ENCODE results near the gene MAP3K5.

The MAP3K5 gene

DNA sequence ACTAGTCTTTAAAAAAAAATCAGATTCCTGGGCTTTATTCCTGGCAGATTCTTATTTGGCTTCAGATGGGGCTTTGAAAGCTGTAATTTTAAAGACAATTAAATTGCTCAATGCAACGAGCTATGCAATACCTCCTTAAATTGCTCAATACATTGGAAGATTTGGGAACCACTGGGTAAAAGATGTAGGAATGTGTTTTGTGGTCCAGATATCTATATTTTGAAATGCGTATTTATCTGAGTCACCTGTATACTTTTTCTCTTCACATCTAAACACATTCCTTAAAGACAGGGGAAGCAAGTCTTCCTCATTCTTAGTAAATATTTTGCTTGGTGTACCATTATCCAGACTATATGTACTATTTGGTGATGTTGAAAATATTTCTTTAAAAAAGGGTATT is 212.5 kb downstream of the MAP3K5 start:
- no peak for DNase-seq (ENCODE audit: low read depth in 2 of 2)

DNA sequence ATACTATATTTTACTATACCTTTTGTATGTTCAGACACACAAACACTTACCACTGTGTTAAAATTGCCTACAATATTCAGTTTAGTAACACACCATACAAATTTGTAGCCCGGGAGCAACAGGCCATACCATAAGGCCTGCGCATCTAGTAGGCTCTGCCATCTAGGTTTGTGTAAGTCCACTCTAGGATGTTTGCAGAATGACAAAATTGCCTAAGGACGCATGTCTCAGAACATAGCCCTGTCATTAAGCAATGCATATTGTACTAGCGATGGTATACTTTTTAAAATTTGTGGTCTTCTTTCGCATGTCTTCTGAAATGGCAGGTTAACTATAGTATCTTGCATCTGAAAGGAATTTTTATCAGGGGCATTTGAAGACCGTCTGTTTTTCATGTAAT is 215.5 kb downstream of the MAP3K5 start:
- DNase-seq (ENCODE audit: low read depth in 2 of 2): no peak

DNA sequence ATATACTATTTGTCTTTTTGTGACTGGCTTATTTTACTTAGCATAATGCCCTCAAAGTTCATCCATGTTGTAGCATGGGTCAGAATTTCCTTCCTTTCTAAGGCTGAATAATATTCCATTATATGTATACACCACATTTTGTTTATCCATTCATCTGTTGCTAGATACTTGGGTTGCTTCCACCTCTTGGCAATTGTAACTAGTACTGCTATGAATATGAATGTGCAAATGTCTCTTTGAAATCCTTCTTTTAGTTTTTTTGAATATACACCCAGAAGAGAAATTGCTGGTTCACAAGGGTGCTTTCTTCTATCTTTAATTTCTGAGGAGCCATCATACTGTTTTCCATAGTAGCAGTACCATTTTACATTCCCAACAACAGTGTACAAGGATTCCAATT is 220.8 kb downstream of the MAP3K5 start:
- DNase-seq (ENCODE audit: low read depth in 2 of 2): no peak

DNA sequence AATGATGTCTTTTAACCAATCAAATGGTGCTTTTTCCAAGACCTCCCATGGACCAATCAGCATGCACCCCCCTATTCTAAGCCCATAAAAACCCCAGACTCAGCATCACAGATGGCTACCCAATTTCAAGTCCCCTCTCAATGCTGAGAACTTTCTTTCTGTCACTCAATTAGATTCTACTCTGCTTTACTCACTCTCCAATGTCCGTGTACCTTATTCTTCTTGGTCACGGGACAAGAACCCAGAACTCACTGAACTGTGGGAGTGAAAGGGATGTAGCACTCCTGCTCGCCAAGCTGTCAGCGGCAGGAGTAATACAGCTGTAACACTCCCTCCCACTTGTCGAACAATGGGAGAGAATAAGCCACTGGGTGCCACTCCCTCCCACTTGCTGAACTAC is 221.2 kb downstream of the MAP3K5 start:
- no peak for DNase-seq (ENCODE audit: low read depth in 2 of 2)

DNA sequence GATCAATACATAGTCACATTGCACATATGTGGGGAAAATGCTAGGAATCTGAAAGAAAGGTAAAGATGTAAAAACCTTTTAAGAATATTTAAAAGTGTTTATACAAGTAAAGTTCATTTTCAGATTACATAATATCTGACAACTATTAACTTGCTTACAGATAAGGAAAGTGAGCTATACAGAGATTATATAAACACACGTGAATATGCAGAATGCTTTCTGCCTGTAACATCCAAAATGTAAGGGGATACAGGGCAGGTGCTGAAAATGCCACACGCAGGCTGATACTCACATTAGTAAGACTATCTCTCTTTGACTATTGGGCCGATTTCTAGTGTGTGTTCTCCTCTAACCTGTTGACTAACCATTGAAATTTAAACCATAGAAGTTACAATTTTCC is 224.1 kb downstream of the MAP3K5 start:
- no peak for DNase-seq (ENCODE audit: low read depth in 2 of 2)

DNA sequence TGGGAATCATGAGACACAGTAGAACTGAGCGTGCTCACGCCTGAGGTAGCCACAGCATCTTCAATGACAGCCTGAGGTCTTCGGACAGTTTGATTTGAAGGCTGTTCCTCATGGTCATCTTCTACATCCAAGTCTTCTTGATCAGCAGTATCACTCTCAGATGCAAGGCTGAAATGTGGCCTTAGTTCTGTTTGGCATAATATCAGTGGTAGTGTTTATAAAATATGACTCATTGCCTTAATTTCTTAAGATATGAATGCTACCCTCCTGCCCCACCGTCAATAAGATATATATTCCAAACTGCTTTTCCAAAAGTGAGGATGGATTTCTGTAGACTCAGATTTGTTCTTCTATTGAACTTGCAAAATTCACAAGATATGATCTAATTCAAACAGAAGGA is 224.6 kb downstream of the MAP3K5 start:
- DNase-seq (ENCODE audit: low read depth in 2 of 2): no peak

DNA sequence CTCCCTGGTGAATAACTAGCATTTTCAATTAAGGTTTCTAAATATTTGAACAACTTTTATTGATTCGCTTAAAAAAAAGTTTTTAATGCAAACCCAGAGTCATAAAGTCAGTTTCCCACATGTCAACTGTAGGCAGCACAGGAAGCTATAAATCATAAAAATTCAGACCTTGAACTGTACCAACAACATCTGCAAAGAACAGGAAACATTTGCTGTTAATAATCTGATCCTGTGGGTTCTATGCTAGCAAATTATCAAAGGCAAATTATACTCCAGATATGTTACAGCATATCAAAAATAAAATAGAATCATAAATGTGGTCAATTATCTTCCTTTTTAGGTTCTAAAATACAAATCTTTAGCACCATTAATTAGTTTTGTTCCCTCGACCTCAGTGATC is 225.4 kb downstream of the MAP3K5 start:
- no peak for DNase-seq (ENCODE audit: low read depth in 2 of 2)

DNA sequence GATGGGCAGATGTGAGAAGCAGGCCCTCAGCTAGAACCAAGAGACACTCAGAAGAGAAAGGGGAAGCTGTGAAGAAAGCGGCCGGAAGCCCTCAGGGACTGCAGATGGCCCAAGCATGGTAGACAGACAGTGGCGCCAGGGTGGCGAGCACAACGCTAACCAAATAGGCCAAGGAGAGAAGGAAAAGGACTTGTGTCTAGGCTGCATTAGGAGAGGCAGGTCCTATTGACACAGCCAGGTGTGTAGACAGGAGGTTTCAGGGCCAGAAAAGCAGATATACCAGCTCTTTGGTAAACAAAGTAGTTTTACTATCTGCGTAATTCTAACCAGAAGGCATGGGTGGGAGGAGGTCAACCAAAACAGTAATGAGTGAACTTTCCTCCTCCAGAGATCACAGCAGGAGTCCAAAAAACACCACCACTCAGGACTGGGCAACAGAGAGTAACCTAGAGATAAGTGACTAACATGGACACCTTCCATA is 226.2 kb downstream of the MAP3K5 start:
- DNase-seq (ENCODE audit: low read depth in 2 of 2): no peak

DNA sequence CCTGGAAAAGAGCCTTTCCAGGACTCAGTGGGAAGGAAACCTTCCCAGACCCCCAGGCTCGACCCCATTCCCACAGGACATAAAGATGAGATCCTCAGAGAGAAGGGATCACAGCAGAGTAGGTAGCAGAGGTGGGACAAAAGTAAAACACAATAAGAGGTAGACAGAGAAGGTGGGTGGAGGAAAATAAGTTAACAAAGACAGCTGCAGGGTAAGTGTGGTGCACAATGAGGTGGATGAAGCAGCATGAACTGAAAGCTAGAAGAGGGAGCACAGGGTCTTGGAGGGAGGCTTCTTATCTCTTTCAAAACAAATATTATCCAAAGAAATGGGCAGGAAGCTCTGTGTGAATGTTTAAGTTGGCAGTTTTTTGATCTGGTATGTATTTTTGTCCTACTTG is 228.1 kb downstream of the MAP3K5 start:
- no peak for DNase-seq (ENCODE audit: low read depth in 2 of 2)

DNA sequence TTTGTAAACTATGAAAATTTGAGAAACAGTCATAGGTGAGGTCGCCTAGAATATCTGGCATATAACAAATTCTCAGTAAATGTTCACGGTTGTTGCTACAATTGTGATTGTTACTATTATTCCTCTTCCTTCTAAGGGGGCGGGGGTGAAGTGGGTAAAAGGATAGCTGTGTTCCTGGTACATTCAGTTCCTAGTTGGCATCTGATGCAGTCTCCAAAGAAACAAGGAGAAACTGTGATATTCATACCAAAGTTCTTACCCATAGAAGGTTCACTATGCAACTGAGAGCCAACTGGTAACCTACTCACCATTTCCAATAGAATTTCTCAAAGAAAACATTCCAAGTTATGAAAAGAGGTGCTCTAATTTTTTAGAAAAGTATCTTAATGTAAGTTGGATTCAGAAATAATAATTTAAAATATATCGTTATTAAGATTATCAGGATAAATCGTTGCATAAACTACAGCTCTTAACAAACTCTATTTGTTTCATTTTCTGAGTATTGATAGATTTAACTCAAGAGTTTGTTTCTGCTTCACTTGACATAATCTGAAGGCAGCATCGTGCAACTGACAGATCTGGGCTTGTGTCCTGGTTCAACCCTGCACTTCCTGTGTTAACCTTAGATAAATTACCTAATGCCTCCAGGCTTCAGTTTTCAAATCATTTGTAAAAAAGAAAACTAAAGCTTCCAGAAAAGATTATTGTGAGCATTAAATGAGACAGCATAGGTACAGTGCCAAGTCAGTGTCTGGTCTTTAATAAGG is 228.7 kb downstream of the MAP3K5 start:
- DNase-seq (ENCODE audit: low read depth in 2 of 2): no peak

DNA sequence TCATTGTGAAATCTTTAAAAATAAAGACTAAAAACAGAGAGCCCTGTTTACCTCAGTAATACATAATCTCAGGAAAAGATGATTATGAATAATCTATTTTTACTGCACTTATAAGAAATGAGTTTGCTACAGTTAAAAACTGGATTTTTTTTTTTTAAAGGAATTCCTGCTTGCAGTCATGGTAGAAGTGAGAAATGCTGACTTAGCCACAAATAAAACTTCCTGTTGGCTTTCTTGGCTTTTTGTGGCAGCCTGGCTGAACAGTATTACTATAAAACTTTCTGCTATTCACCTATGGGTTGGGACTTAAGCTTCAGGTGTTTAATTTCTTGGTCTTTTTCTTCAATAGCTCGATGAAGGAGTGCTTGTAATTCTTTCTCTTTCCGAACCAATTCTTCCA is 230.1 kb downstream of the MAP3K5 start:
- no peak for DNase-seq (ENCODE audit: low read depth in 2 of 2)

DNA sequence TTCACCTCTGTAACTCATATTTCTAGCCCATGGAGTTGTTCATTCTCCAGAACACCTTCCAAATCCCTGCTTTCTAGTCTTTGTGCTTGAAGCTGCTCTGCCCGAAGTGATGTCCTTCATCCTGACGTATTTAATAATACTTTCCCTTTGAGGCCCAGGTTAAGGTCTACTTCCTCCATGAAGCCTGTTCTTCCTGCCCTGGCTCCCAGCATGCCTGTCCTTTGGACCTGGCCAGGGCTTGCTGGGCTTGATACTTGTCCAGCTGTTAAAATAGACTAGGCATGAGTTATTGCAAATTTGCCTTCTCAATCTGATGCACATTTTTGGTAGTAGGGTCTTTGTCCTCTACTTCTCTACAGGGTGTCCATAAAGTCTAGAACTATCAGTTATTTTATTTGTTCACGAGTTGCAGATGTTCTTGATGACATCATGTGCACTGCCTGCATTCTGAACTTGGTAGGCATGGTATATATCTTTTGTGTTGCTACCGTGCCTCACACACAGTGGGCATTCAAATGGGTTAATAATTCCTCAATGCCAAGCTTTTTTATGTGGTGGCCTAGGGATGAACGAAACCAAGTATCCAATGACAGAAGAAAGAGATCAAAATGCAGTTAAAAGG is 239.0 kb downstream of the MAP3K5 start:
- DNase-seq (ENCODE audit: low read depth in 2 of 2): no peak

DNA sequence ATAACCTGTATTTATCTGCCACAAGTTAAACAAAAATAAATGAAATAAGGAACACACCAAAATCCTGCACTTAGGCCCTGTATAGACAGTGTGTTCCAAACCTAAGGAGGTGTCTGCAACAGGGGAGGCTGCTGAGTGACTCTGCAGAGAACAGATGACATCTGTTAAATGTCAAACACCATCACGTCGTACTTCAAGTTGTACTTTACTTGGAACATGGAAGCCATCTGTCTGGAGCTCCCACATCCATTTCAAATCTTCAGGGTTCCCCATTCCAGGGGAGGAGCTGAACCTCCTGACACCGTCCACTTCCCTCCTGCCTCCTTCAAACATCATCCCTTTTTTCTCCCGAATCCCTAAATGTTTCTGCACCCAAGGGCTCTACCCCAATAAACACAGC is 240.2 kb downstream of the MAP3K5 start:
- no peak for DNase-seq (ENCODE audit: low read depth in 2 of 2)

DNA sequence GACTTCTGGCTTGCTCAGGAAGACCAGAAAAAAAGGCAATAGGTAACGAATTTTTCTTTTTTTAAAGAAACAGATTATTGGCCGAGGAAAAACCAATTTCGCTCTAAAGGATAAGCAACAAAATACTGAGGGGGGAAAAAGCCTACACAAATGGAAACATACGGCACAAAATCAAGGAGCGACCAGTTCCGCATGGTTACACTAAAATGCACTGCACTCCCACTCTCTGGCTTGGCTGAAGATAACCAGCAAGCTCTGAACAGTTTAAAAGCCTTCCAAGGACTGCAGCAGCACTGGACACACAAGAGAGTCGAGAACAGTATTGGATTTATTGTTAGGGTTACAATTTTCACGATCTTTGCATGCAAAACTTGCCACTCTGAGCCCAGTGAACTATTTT is 241.2 kb downstream of the MAP3K5 start:
- no peak for DNase-seq (ENCODE audit: low read depth in 2 of 2)

DNA sequence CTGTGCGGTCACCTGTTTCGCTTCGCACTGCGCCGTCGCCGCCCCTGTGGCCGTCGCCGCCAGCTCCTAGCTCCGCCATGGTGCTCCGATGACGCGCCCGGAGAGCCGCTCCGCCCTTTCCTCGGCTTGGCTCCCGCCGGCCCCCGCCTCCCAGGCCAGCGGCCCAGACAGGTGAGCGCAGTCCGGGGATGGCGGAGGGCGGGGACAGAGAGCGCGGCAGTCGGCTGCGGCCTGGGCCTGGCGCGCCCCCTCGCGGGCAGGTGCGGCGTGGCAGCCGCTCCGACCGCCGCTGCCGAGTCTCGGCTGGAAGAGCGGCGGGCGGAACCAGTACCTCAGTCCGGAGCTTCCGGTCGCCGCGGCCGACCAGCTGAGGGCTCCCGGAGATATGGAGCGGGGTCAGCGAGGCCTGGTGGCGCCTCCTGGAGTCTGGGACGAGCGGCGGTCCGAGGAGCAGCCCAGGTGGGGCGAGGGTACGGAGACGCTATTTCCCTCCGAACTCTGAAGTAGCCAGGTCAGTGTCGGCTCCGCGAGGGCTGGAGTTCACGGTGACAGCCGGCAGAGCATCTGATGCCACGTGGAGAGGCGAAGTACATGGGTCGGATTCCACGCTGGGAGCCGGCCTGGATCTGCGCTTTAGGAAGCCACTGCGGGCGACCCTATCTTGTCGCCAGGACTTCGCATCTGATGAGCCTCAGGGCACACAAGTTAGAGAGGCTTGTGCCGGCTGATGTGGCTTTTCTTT is 241.8 kb downstream of the MAP3K5 start, which contains the start of gene MAP7:
Gene MAP7, minus strand, starts transcription at position 93 of the 742 bp plus-strand sequence. Its CDS starts 14 bp downstream, at position 79.
- DNase-seq (ENCODE audit: low read depth in 2 of 2): peak; percentile 34 to 51

DNA sequence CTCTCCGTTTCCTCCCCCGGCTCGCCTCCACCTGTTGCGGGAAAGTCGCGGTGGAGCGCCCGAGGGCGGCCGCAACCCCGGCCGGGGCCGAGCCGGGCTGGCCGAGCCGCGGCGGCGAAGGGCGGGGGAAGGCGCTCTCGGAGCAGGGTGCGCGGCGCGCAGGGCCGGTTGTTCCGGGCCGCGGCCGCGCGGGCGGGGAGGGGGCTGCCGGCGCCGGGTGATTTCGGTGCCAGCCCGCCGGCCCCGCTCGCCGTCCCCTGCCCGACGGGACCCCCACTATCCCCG is 242.3 kb downstream of the MAP3K5 start:
- DNase-seq (ENCODE audit: low read depth in 2 of 2): peak in 1 of 2 donors; percentile 12

DNA sequence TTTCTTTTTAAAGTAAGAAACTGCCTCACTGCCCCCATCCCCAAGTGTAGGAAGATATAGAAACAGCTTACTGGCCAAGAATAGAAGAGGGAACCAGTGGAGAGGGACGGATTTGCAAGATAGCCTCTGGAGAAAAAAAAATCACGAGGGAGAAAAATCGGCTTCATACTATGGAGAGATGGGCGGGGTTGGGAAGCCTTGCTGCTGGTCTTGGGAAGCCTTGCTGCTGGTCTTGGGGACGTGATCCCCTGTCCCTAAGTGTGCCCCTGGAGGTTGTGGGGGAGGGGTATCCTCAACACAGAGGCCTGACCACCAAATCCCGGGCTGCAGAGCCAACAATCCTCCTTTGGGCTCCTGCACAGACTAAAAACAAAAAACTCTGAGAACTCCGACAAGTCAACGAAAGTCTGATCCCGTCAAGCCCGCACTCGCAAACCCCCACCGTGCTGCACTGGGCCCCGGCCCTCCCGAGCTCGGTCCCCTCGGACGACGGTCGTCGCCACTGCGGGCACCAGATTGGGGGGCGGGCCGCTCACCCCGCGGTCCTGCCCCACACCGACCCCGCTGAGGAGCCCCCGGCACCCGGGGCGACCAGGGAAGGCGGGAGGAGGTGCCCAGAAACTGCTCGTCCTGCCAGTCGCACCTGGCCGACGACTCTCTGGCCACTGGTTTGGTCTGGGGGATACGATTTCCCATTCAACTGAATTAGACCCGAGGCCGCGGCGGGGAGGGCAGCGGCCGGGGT is 242.8 kb downstream of the MAP3K5 start:
- DNase-seq (ENCODE audit: low read depth in 2 of 2): no peak

DNA sequence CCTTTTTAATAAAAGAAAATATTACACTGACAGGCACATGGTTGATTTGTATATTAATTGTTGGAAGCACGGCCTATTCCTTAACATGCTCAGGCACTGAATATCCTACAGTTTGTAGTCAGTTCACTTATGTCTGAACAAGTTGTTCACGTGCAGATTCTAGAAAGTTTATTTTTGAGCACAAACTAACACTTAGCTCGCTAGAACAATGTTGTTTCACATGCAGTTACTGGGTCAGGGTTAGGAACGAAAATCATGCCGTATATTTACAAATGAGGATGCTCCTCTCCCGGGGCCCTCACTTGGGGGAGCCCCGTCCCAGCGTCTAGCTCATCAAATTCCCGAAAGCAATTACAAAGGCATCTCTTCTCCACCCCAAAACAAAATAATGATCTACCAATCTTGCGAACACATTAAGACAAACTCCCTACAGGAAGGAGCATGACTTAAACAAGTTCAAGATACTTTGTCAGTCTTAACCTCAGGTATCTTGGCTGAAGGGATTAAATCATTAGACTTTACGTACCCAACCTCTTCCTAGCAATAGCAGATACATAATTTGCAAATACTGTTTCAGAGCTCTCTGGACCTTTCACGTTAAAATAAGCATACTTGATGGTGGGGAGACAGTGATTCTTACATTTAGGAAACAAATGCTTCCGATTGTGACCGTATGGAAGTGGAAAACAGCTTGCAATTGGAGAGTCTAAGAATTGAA is 243.5 kb downstream of the MAP3K5 start:
- DNase-seq (ENCODE audit: low read depth in 2 of 2): no peak

DNA sequence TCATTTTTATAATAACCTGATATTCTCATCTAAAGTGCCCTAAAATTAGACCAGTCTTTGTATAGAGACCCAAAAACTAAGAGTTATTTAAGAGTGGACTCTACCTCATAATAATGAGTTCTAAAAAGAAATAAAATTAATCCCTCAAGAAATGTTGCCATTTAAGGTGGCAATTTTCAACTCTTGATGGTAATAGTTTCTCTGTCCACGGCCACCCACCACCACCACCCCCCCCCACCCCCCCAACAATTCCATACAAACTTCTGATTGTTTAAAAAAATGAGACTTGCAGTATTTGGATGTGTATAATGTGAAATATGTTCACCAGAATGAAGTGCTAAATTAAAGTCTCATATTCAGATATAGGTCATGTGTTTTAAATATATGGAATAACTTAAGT is 244.4 kb downstream of the MAP3K5 start:
- DNase-seq (ENCODE audit: low read depth in 2 of 2): no peak

DNA sequence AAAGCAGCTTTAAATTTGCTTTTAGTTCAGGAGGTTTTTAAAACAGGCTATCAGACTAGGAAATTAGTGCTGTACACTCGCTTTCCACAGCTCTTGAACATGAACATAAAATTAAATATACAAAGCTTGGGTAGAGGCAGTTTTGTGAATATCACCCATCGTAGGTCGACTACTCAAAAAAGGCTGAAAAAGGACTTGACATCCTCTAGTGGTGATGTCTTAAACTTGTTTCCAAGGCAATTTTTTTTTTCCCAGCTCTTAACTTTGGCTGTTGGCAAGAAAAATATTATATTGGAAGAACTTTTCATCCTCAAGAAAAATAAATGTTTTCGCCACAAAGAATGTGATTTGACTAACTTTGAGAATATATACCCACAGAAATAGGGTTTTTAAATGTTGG is 244.9 kb downstream of the MAP3K5 start:
- DNase-seq (ENCODE audit: low read depth in 2 of 2): no peak

DNA sequence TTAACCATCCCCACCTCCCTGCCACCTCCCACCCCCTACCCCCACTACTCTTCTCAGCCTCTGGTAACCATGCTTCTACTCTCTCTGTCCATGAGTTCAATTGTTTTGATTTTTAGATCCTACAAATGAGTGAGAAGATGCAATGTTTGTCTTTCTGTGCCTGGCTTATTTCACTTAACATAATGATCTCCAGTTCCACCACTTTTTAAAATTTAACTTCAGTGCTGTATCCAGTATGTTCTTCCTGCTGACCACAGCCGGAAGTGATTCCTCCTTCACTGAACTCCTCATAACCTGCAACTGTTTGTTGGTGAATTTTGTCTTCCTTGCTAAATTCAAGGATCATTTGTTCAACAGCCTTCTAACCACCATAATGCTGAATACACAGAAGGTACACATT is 245.9 kb downstream of the MAP3K5 start:
- DNase-seq (ENCODE audit: low read depth in 2 of 2): no peak

DNA sequence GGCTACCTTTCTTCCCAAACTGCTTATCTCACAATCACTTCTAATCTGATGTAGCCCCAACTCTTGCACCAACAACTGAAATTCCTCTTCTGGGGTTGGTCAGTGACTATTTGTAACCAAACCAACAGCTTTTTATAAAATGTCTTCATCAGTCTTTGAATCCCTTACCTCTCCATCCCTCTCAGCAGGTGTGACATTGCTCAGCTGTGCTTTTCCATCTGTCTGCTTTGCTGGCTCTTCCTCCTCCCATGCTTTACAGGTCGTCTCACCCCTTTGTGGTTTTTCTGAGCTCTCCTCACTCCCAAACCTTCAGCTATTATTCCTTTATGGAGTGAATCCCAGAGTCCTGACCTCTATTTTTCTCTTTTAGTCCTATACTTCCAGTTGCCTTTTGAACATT is 248.0 kb downstream of the MAP3K5 start:
- no peak for DNase-seq (ENCODE audit: low read depth in 2 of 2)
